ENCODE measurements around the gene SCN5A. TPM values are rescaled to one million over a fixed set of nuclear protein-coding genes. Genes with fewer than 3 reads are reported as not detected.

The SCN5A gene
- total RNA-seq, 4 donors from 2014 or later: 0.19 TPM; not detected in 3

GRCh38 chr3:38579551-38580449 lies 69.7 kb downstream of the SCN5A start:
- no peak for TF ChIP-seq CTCF (IDR thresholded peaks at IDR 0.05; ENCODE audit: low read depth)

- no peak for TF ChIP-seq CTCF (IDR thresholded peaks at IDR 0.05; ENCODE audit: low read depth)
These were observed 70.3 kb downstream of the SCN5A start for GRCh38 chr3:38579141-38579540.

GRCh38 chr3:38578551-38578950 lies 70.9 kb downstream of the SCN5A start:
- TF ChIP-seq CTCF (IDR thresholded peaks at IDR 0.05; ENCODE audit: low read depth): no peak

GRCh38 chr3:38578081-38578475 lies 71.4 kb downstream of the SCN5A start:
- no peak for TF ChIP-seq CTCF (IDR thresholded peaks at IDR 0.05; ENCODE audit: low read depth)

- TF ChIP-seq CTCF (IDR thresholded peaks at IDR 0.05; ENCODE audit: low read depth): no peak
These were observed 72.0 kb downstream of the SCN5A start for GRCh38 chr3:38577371-38578080.

GRCh38 chr3:38576526-38577370 lies 72.7 kb downstream of the SCN5A start:
- TF ChIP-seq CTCF (IDR thresholded peaks at IDR 0.05; ENCODE audit: low read depth): no peak
